HAP-1 (cell line): ENCODE results near the gene ZNF14.
"Not testable (repeated sequence)": the region's sequence is repeated elsewhere in the genome, so short reads cannot be mapped to it uniquely, and the experiment has no call there.

Source experiments
- DNase-seq, 2 experiments: peaks; one replicate each; pipeline ENCODE4 v3.0.0-alpha.2; 2016 to 2020; ENCODE audit warnings: low spot score in 2 of 2
- H3K27me3 ChIP-seq: fragments of 250-450 bp; sonication (Bioruptor Pico); 2 replicates; pipeline ENCODE4 v1.5.1; 2020; ENCODE audit warnings: low read depth, mild to moderate bottlenecking, moderate library complexity
- H3K36me3 ChIP-seq: fragments of 250-450 bp; sonication (Bioruptor Pico); replicated peaks from 2 replicates; pipeline ENCODE4 v1.5.1; 2020; ENCODE audit warnings: mild to moderate bottlenecking
- H3K4me1 ChIP-seq: fragments of 250-450 bp; sonication (Bioruptor Pico); 2 replicates; pipeline ENCODE4 v1.5.1; 2020; ENCODE audit warnings: mild to moderate bottlenecking
- H3K4me3 ChIP-seq: fragments of 250-450 bp; sonication (Bioruptor Pico); 2 replicates; pipeline ENCODE4 v1.5.1; 2020; ENCODE audit warnings: mild to moderate bottlenecking, moderate library complexity
- H3K9me3 ChIP-seq: fragments of 250-450 bp; sonication (Bioruptor Pico); 2 replicates; pipeline ENCODE4 v1.5.1; 2020; ENCODE audit warnings: mild to moderate bottlenecking, moderate library complexity
- in situ Hi-C: fragments of 300-500 bp; cut with MboI; formaldehyde crosslinking; loops from 3 replicates; pipeline ENCODE4 v1.14.3; 2020; ENCODE audit warnings: low sequenced_read_pairs, inconsistent platforms, mixed read lengths

ZNF14 gene

GRCh38 chr19:19689023-19689422 lies 43.9 kb downstream of the ZNF14 start:
- H3K27me3 ChIP-seq, in situ Hi-C loops, H3K4me1 ChIP-seq, DNase-seq, H3K4me3 ChIP-seq, H3K9me3 ChIP-seq, H3K36me3 ChIP-seq: not testable (repeated sequence)

- in situ Hi-C loops = no loop called here
- Histone ChIP-seq H3K4me3 (no peak overlapping the region), H3K27me3 (no peaks in the 10 kb centered on the region), H3K4me1 (no peaks in the 10 kb centered on the region), H3K9me3 (0 out of 2 replicates have a peak, but pooled peaks cover 2% of the 10 kb centered on the region), H3K36me3 (no peaks in the 10 kb centered on the region; the same call in 1 of the 2 replicates)
- DNase-seq = peak in 1 of 2 experiments; percentile 40
These were observed 45.8 kb downstream of the ZNF14 start for GRCh38 chr19:19687090-19687489.

- Histone ChIP-seq H3K27me3 (no peaks in the 10 kb centered on the region), H3K36me3 (no peaks in the 10 kb centered on the region; the same call in 1 of the 2 replicates), H3K4me3 (no peak overlapping the region), H3K9me3 (0 out of 2 replicates have a peak, but pooled peaks cover 2% of the 10 kb centered on the region), H3K4me1 (no peaks in the 10 kb centered on the region)
- no peak for DNase-seq
- in situ Hi-C loops = no loop called here
These were observed 46.3 kb downstream of the ZNF14 start for GRCh38 chr19:19686580-19686979.

GRCh38 chr19:19686119-19686518 lies 46.8 kb downstream of the ZNF14 start:
- H3K9me3 ChIP-seq, H3K4me1 ChIP-seq, H3K36me3 ChIP-seq, in situ Hi-C loops, H3K4me3 ChIP-seq, H3K27me3 ChIP-seq, DNase-seq: not testable (repeated sequence)

- H3K27me3 ChIP-seq = no peaks in the 10 kb centered on the region
- DNase-seq = no peak
- in situ Hi-C loops = no loop called here
- no peak overlapping the region for H3K4me3 ChIP-seq
- H3K9me3 ChIP-seq = peaks cover 16% of the 10 kb centered on the region
- peaks cover 48% of the 10 kb centered on the region for H3K36me3 ChIP-seq
- H3K4me1 ChIP-seq = no peaks in the 10 kb centered on the region
These were observed 53.5 kb downstream of the ZNF14 start for GRCh38 chr19:19679176-19680073.

- Histone ChIP-seq H3K27me3 (no peaks in the 10 kb centered on the region), H3K4me1 (no peaks in the 10 kb centered on the region), H3K36me3 (peaks cover 59% of the 10 kb centered on the region), H3K9me3 (peaks cover 20% of the 10 kb centered on the region), H3K4me3 (no peak overlapping the region)
- in situ Hi-C loops = no loop called here
- DNase-seq = no peak
These were observed 55.3 kb downstream of the ZNF14 start for GRCh38 chr19:19677579-19677978.

GRCh38 chr19:19674315-19674714 lies 58.6 kb downstream of the ZNF14 start:
- Histone ChIP-seq H3K27me3 (no peaks in the 10 kb centered on the region), H3K4me1 (no peaks in the 10 kb centered on the region; the same call in none of the 2 replicates), H3K9me3 (peaks cover 15% of the 10 kb centered on the region), H3K4me3 (no peak overlapping the region), H3K36me3 (peaks cover 51% of the 10 kb centered on the region)
- in situ Hi-C loops = no loop called here
- DNase-seq = no peak

GRCh38 chr19:19672816-19673215 lies 60.1 kb downstream of the ZNF14 start:
- Histone ChIP-seq H3K36me3 (peaks cover 36% of the 10 kb centered on the region), H3K9me3 (peaks cover 10% of the 10 kb centered on the region), H3K27me3 (no peaks in the 10 kb centered on the region), H3K4me3 (no peak overlapping the region), H3K4me1 (peaks cover 4% of the 10 kb centered on the region)
- in situ Hi-C loops = no loop called here
- no peak for DNase-seq

GRCh38 chr19:19670070-19670551 lies 62.8 kb downstream of the ZNF14 start:
- Histone ChIP-seq H3K4me3 (peak overlapping the region; percentile 96), H3K9me3 (peaks cover 4% of the 10 kb centered on the region; the same call in 1 of the 2 replicates), H3K4me1 (peaks cover 4% of the 10 kb centered on the region), H3K27me3 (no peaks in the 10 kb centered on the region), H3K36me3 (peaks cover 19% of the 10 kb centered on the region)
- DNase-seq = peak; percentile 9 to 25
- in situ Hi-C loops = no loop called here

GRCh38 chr19:19668230-19669012 lies 64.5 kb downstream of the ZNF14 start, which contains the start of gene ZNF101:
Gene ZNF101 (plus strand): TSS chr19:19668839. CDS start chr19:19668964, 125 bp downstream.
- Histone ChIP-seq H3K9me3 (no peaks in the 10 kb centered on the region), H3K4me1 (peaks cover 4% of the 10 kb centered on the region), H3K27me3 (no peaks in the 10 kb centered on the region), H3K36me3 (peaks cover 8% of the 10 kb centered on the region), H3K4me3 (peak within 1 kb of the TSS; percentile 96)
- peak; percentile 90 to 98 for DNase-seq
- in situ Hi-C loops = loop anchor here (5.0 kb wide), 1 partner anchor 109 kb away; no protein-coding TSS in a partner anchor

- peaks cover 11% of the 10 kb centered on the region for H3K4me1 ChIP-seq
- H3K4me3 ChIP-seq = not testable (repeated sequence)
- in situ Hi-C loops = loop anchor here (5.0 kb wide), 1 partner anchor 112 kb away; no protein-coding TSS in a partner anchor
These were observed 67.4 kb downstream of the ZNF14 start for GRCh38 chr19:19665420-19665948.

GRCh38 chr19:19663256-19664120 lies 69.4 kb downstream of the ZNF14 start, which contains the start of gene ATP13A1:
Gene ATP13A1 (minus strand): TSS chr19:19663676. CDS start chr19:19663666, 10 bp downstream.
- Histone ChIP-seq H3K9me3 (no peaks in the 10 kb centered on the region), H3K4me1 (peaks cover 11% of the 10 kb centered on the region), H3K27me3 (no peaks in the 10 kb centered on the region), H3K4me3 (peak within 1 kb of the TSS; percentile 84), H3K36me3 (peaks cover 26% of the 10 kb centered on the region)
- in situ Hi-C loops = no loop called here
- peak; percentile 96 to 98 for DNase-seq

More at GRCh38 chr19:19665420-19665948, 67.4 kb downstream of the ZNF14 start:
- H3K27me3 ChIP-seq, H3K9me3 ChIP-seq, DNase-seq, H3K36me3 ChIP-seq: not testable (repeated sequence)
